Measurements from ENCODE around the gene MAPKAPK2.

- TF ChIP-seq POLR2A (IDR thresholded peaks at IDR 0.05) (no peak), CTCF (IDR thresholded peaks at IDR 0.05) (no peak)
Observed at GRCh38 chr1:206748348-206749030, 63.8 kb downstream of the MAPKAPK2 start.

Data from adrenal gland (tissue), 5 donors.